GM18508 (cell line): ENCODE results near the gene PIK3R3.

Experiments used
- ATAC-seq: cut with Tn5 transposase; IDR thresholded peaks from one replicate; pipeline ENCODE4 v1.9.1; 2021; ENCODE audit warnings: moderate number of reproducible peaks; ENCODE audit not compliant: insufficient read depth, unreplicated experiment

PIK3R3 gene

DNA sequence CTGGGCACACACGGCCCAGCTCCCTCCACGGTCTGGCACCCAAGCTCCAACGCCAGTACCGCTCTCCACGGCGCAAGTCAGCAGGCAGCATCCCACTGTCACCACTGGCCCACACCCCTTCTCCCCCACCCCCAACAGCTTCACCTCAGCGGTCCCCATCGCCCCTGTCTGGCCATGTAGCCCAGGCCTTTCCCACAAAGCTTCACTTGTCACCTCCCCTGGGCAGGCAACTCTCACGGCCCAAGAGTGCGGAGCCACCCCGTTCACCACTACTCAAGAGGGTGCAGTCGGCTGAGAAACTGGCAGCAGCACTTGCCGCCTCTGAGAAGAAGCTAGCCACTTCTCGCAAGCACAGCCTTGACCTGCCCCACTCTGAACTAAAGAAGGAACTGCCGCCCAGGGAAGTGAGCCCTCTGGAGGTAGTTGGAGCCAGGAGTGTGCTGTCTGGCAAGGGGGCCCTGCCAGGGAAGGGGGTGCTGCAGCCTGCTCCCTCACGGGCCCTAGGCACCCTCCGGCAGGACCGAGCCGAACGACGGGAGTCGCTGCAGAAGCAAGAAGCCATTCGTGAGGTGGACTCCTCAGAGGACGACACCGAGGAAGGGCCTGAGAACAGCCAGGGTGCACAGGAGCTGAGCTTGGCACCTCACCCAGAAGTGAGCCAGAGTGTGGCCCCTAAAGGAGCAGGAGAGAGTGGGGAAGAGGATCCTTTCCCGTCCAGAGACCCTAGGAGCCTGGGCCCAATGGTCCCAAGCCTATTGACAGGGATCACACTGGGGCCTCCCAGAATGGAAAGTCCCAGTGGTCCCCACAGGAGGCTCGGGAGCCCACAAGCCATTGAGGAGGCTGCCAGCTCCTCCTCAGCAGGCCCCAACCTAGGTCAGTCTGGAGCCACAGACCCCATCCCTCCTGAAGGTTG is 97.6 kb downstream of the PIK3R3 start:
- ATAC-seq = no peak

- no peak for ATAC-seq
Measured at GRCh38 chr1:46030876-46031660, 101.4 kb downstream of the PIK3R3 start.

DNA sequence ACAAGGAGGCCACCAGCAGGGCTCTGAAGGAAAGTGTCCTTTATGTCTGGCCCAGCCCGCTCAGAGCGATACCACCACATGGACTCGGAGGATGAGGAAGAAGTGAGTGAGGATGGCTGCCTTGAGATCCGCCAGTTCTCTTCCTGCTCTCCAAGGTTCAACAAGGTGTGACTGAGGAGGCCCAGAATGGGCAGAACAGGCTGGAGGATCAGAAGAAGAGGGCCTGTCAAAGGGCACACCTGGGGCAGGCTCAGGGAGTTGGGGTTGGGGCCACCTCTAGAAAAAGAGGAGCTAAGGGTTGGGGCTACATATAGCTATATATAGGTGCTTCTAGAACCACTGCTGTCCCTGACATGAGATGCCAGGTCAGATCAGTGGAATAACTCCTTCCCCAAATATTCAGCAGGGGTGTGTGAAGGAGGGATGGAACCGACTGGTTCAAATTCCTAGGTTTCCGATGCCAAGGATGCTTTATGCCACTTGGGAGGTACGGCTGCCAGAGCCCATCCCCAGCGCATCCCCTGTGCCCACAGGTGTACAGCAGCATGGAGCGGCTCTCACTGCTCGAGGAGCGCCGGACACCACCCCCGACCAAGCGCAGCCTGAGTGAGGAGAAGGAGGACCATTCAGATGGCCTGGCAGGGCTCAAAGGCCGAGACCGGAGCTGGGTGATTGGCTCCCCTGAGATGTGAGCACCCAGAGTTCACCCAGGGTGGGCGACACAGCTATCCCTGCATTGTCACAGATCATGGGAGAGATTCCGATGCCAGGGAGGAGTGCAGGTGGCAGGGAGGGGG is 102.2 kb downstream of the PIK3R3 start:
- ATAC-seq = no peak

DNA sequence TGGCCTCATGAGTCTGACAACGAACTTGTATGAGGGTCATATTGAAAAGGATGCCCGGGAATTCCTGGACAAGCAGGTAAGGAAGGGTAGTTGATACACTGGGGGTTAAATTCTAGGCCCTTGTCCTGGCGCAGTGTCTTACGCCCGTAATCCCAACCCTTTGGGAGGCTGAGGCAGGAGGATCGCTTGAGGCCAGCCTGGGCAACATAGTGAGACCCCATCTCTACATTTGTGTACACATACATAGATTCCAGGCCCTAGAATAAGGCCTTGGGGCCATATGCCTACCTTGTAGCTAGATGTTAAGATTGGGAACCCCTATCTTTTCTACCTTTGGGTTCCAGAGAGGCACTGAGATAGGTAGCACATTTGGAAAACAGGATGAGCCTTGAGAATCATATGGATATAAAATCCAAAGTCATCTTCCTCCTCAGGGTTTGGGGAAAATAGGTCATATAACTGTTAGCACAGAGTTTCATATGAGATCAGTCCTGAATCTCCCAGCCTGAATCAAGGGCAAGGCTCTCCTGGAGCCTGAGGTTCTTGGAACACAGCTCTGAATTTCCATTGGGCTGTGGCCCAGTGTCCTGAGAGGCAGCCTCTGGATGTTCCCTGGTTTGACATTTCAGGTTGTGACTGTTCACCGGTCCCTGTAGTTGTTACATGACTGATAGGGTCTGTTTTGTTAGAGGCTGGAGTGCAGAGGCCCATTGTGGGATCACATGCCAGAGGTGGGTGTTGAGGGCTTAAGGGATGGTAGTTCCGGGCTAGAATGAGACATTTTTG is 104.4 kb downstream of the PIK3R3 start:
- ATAC-seq = no peak

DNA sequence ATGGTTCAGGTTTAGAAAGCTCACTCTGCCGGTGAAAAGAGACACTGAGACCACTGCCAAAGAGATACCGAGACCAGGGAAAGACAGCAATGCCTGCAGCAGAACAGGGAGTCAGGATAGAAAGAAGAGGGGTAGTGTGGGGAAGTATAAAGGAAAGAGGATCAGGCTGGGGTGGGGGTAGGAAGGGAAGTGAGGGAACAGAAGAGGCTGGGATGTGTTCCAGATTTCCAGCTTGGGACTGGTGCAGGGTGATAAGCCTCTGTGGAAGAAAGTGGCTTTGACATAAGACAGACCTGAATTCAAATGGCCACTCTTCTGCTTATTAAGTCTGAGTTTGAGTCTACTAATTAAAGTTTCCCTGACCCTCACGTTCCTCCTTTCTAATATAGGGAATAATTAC is 105.9 kb downstream of the PIK3R3 start:
- ATAC-seq = no peak

- ATAC-seq = no peak
Measured at GRCh38 chr1:46021046-46021996, 111.1 kb downstream of the PIK3R3 start.

DNA sequence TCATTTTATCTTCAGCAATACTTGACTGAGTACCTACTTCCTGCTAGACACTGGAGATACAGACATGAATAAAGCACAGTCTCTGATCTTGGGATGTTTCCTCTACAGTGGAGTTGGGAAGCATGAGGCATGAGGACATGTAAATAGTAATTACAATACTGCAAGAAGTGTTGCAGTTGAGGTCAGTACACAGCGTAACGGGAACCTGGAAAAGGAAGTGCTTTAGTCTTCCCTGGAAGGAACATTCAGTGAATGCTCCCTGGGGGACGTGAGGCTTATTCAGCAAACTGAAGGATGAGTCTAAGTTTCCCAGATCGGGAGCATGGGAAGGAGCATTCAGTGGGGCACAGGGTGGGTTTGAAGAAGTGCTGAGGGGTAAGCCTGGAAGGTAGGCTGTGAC is 112.4 kb downstream of the PIK3R3 start:
- ATAC-seq = no peak

GRCh38 chr1:46019348-46019747 is 113.1 kb downstream of the PIK3R3 start:
- no peak for ATAC-seq

GRCh38 chr1:46017876-46018503 is 114.4 kb downstream of the PIK3R3 start:
- ATAC-seq = no peak

GRCh38 chr1:46013581-46013980 is 118.8 kb downstream of the PIK3R3 start:
- ATAC-seq = no peak

- no peak for ATAC-seq
Measured at GRCh38 chr1:46012236-46012635, 120.2 kb downstream of the PIK3R3 start.

GRCh38 chr1:46011121-46011695 is 121.2 kb downstream of the PIK3R3 start:
- ATAC-seq = no peak

DNA sequence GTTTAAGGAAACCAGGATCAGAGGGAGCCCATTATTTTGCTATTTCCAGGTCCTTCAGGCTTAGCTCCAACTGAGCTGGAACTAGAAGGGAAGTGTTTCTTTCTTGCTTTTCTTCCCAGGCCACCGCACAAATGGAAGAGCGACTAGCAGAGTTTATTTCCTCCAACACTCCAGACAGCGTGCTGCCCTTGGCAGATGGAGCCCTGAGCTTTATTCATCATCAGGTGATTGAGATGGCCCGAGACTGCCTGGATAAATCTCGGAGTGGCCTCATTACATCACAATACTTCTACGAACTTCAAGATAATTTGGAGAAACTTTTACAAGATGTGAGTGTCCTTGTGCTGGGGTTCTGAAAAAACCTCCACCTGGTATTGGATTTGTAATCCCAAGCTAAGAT is 121.8 kb downstream of the PIK3R3 start:
- ATAC-seq = no peak

DNA sequence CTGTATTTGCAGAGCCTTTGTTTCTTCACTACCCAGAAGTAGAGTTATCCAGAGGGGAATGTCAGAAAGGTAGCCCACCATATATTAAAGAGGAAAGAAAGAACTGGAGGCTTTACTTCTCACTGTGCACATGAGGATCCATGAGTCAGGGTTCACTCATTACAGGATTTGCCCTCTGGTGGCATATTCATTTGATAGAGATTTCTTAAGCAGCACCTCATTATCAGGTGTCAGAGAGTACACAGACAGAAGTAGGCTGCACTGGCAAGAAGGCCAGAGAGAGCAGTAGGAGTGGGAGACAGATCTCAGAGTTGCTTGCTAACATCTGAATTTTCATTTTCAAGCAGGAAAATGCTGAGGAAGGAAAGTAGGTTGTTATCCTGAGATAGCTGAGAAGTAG is 123.8 kb downstream of the PIK3R3 start:
- ATAC-seq = no peak

- no peak for ATAC-seq
Measured at GRCh38 chr1:46005594-46005993, 126.8 kb downstream of the PIK3R3 start.

- ATAC-seq = no peak
Measured at GRCh38 chr1:46004492-46004891, 127.9 kb downstream of the PIK3R3 start.

DNA sequence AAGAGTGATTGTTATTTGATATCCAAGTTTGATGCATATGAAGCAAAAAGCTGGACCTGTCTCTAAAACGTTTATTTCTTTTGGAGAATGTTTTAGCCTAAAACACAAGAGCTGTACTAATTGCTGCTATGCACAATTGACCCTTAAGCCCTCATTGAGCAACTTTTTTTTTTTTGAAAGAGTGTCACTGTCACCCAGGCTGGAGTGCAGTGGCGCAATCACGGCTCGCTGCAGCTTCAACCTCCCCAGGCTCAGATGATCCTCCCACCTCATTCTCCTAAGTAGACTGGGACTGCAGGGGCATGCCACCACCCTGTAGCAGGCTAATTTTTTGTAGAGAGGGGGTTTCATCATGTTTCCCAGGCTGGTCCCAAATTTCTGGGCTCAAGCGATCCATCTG is 129.1 kb downstream of the PIK3R3 start:
- ATAC-seq = no peak

- ATAC-seq = no peak
Measured at GRCh38 chr1:46002551-46003150, 129.8 kb downstream of the PIK3R3 start.
